ENCODE data around the gene DHRS13. TPM values are rescaled to one million over a fixed set of nuclear protein-coding genes. Genes with fewer than 3 reads are reported as not detected.
"Not testable (repeated sequence)": the region's sequence is repeated elsewhere in the genome, so short reads cannot be mapped to it uniquely, and the experiment has no call there.

The DHRS13 gene
- total RNA-seq, 2 donors from 2014 or later, result 7.3 to 9.9 TPM

- intact Hi-C loops (cut with DNase I), result no loop called here
- TF ChIP-seq, protein P1, sequence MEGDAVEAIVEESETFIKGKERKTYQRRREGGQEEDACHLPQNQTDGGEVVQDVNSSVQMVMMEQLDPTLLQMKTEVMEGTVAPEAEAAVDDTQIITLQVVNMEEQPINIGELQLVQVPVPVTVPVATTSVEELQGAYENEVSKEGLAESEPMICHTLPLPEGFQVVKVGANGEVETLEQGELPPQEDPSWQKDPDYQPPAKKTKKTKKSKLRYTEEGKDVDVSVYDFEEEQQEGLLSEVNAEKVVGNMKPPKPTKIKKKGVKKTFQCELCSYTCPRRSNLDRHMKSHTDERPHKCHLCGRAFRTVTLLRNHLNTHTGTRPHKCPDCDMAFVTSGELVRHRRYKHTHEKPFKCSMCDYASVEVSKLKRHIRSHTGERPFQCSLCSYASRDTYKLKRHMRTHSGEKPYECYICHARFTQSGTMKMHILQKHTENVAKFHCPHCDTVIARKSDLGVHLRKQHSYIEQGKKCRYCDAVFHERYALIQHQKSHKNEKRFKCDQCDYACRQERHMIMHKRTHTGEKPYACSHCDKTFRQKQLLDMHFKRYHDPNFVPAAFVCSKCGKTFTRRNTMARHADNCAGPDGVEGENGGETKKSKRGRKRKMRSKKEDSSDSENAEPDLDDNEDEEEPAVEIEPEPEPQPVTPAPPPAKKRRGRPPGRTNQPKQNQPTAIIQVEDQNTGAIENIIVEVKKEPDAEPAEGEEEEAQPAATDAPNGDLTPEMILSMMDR (IDR thresholded peaks at IDR 0.05), result no peak
- TF ChIP-seq POLR2A (IDR thresholded peaks at IDR 0.05), result peak; percentile 41 to 82 (median 80)
- peak within 1 kb of the TSS; percentile 10 to 74 (median 47) for H3K27ac ChIP-seq
- peaks cover 8 to 9% of the 10 kb centered on the region in 2 donors for H3K36me3 ChIP-seq (replicated peaks in 1 of 2; ENCODE audit: insufficient read depth in 1 of 2, low read depth in 2 of 2)
- WGBS, 2 donors, result 1 to 2% methylated on average over 35 to 40 of the region's 42 CpGs
- H3K9me3 ChIP-seq, result no peaks in the 10 kb centered on the region
- H3K4me3 ChIP-seq, result peak within 1 kb of the TSS; percentile 30 to 83
- peaks cover 12% of the 10 kb centered on the region for H3K4me1 ChIP-seq
- H3K27me3 ChIP-seq, result no peaks in the 10 kb centered on the region
- ATAC-seq (peak; percentile 98), DNase-seq (peak; percentile 83 to 91 (median 88))
These were observed 48.2 kb downstream of the DHRS13 start, which contains the start of gene ERAL1 for GRCh38 chr17:28854457-28855335. Gene ERAL1 (plus strand): TSS chr17:28855016. CDS start chr17:28855035, 19 bp downstream.

GRCh38 chr17:28853295-28853694 is 49.6 kb downstream of the DHRS13 start:
- peaks cover 12% of the 10 kb centered on the region for H3K4me1 ChIP-seq
- peaks cover 1 to 5% of the 10 kb centered on the region in 2 donors for H3K36me3 ChIP-seq (replicated peaks in 1 of 2; ENCODE audit: insufficient read depth in 1 of 2, low read depth in 2 of 2)
- WGBS, 2 donors, result 88 to 95% methylated on average over 2 of the region's 2 CpGs
- H3K4me3 ChIP-seq, result no peak overlapping the region
- no peak for ATAC-seq
- H3K27ac ChIP-seq, result no peak overlapping the region
- no peaks in the 10 kb centered on the region for H3K27me3 ChIP-seq
- TF ChIP-seq POLR2A (IDR thresholded peaks at IDR 0.05), result no peak
- TF ChIP-seq, protein P1 (IDR thresholded peaks at IDR 0.05), result no peak
- no peak for DNase-seq
- intact Hi-C loops (cut with DNase I), result no loop called here
- H3K9me3 ChIP-seq, result no peaks in the 10 kb centered on the region

- Histone ChIP-seq H3K4me1 (peaks cover 3% of the 10 kb centered on the region), H3K36me3 (replicated peaks in 1 of 2; ENCODE audit: insufficient read depth in 1 of 2, low read depth in 2 of 2) (no peaks in the 10 kb centered on the region), H3K27me3 (no peaks in the 10 kb centered on the region), H3K4me3 (no peak overlapping the region), H3K27ac (no peak overlapping the region), H3K9me3 (no peaks in the 10 kb centered on the region)
- TF ChIP-seq, protein P1 (IDR thresholded peaks at IDR 0.05), result no peak
- TF ChIP-seq POLR2A (IDR thresholded peaks at IDR 0.05), result no peak
- 66 to 74% methylated on average over 5 of the region's 5 CpGs for WGBS, 2 donors
- ATAC-seq (no peak), DNase-seq (no peak)
- intact Hi-C loops (cut with DNase I), result no loop called here
These were observed 53.6 kb downstream of the DHRS13 start for GRCh38 chr17:28849281-28849680.

- H3K27ac ChIP-seq; H3K4me3 ChIP-seq; ATAC-seq; H3K9me3 ChIP-seq; H3K4me1 ChIP-seq; intact Hi-C loops (cut with DNase I); H3K36me3 ChIP-seq (replicated peaks in 1 of 2; ENCODE audit: insufficient read depth in 1 of 2, low read depth in 2 of 2); H3K27me3 ChIP-seq: not testable (repeated sequence)
- TF ChIP-seq, protein P1 (IDR thresholded peaks at IDR 0.05), result peak in 3 of 7 experiments; percentile 6 to 23 (median 10)
- WGBS, 2 donors, result 74 to 81% methylated on average over 8 to 15 of the region's 15 CpGs
- peak in 3 of 4 donors; percentile 16 to 26 (median 18) for DNase-seq
These were observed 54.2 kb downstream of the DHRS13 start for GRCh38 chr17:28848667-28849066.

MicroRNAs encoded within 50 kb of the gene (microRNA counts, 767-probe panel; counts per million panel counts)
- microRNA hsa-miR-144-3p (736 to 6,900 counts per million in 2 donors), microRNA hsa-miR-451a (736 to 7,514 counts per million in 2 donors)

Small RNA genes within 50 kb of the gene (microRNA-seq; reads per million reads assigned to microRNA genes)
- 0 reads per million in 2 donors for gene MIR451B (ENCODE audit: borderline number of aligned reads in 2 of 2, borderline replicate concordance in 2 of 2)

Other genes starting within 250 kb of the DHRS13 start
- 10 to 100 TPM; 13.8 to 22.8 TPM for gene SDF2, start 241.2 kb downstream of the DHRS13 start, total RNA-seq
- gene SUPT6H, start 240.9 kb downstream of the DHRS13 start, total RNA-seq, result 10 to 100 TPM; 26.5 to 37.2 TPM
- gene PROCA1, start 191.2 kb downstream of the DHRS13 start, total RNA-seq, result not detected
- 10 to 100 TPM; 18.2 to 61.3 TPM for gene RAB34, start 185.2 kb downstream of the DHRS13 start, total RNA-seq
- gene RPL23A, start 183.1 kb downstream of the DHRS13 start, total RNA-seq, result 100 to 1,000 TPM; 208 to 220 TPM
- 1 to 10 TPM; 2.0 to 3.1 TPM for gene TLCD1, start 176.8 kb downstream of the DHRS13 start, total RNA-seq
- 10 to 100 TPM in 1 of 2 donors, 1 to 10 TPM in 1; 2.9 to 18.5 TPM for gene NEK8, start 174.3 kb downstream of the DHRS13 start, total RNA-seq
- gene TRAF4, start 159.1 kb downstream of the DHRS13 start, total RNA-seq, result 10 to 100 TPM; 27.5 to 48.1 TPM
- gene FAM222B, start 60.3 kb downstream of the DHRS13 start, total RNA-seq, result 10 to 100 TPM in 1 of 2 donors, 1 to 10 TPM in 1; 9.9 to 15.3 TPM
- 10 to 100 TPM; 13.0 to 49.4 TPM for gene ERAL1, start 48.1 kb downstream of the DHRS13 start, total RNA-seq
- 10 to 100 TPM; 26.0 to 32.4 TPM for gene FLOT2, start 5.3 kb downstream of the DHRS13 start, total RNA-seq
- 10 to 100 TPM; 22.1 to 56.4 TPM for gene PHF12, start 48.4 kb upstream of the DHRS13 start, total RNA-seq
- not detected for gene SEZ6, start 103.0 kb upstream of the DHRS13 start, total RNA-seq
- 1 to 10 TPM in 1 of 2 donors, not detected in 1; 3.1 TPM for gene PIPOX, start 140.1 kb upstream of the DHRS13 start, total RNA-seq